Kidney tubule cell (primary cell): ENCODE results near the gene C11orf58.

Experiments
- DNase-seq: peaks from one replicate; pipeline ENCODE4 v3.0.0-alpha.2; 2018; ENCODE audit warnings: low spot score

Gene C11orf58

DNA sequence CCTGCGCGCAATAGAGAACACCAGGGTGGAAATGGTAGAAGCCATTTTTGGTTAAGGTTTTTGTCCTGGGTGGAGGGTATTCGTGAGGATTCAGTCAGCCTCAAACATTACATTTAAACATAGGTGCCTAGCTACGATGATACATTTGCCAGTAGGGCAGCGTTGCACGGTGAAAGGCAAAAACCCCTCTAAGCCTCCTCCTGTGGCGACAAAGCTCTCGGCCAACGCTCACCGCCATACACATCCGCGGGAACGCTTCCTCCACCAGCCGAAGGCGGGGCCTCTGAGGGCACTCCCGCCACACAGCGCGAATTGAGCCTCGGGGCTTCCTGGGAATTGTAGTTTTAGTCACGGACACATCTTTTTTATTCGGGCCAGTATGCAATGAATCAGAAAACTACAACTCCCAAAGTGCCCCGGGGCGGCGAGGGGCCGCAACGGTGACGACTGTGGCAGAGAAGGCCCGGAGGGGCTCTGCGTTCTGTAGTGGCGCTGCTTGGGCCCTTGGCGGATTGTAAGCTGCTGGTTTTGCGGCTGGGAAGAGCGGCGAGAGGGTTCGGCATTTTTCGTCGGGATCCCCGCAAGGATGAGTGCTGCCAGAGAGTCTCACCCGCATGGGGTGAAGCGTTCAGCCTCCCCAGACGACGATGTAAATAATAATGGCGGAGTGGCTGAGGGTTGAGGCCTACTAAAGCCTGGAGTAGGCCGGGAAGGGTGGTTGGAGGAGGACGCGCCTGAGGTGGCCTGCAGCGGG, at the start of gene C11orf58:
Gene C11orf58 (plus strand): TSS at position 455 of the 754 bp plus-strand sequence. CDS start 132 bp downstream, at position 587.
- DNase-seq = peak; percentile 97

- peak; percentile 61 for DNase-seq
Measured at GRCh38 chr11:16690086-16690485, 48.4 kb upstream of the C11orf58 start.

DNA sequence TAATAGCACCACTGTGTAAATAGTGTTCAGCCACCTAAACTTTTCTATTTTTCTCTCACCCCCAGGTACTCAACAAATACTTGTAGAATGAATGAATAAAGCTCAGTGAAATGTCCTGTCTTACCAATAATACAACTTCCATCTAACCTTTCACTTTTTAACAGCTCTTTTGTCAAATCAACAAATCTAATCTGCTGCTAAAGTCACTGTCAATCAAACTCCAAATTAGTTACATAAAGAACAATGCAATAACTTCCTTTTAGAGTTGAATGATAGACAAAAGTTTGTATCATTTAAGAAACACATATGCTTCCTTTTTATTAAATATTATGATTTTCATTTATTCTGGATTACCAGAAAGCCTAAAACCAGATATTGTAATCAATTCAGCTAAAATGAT, 34.7 kb upstream of the C11orf58 start:
- no peak for DNase-seq

DNA sequence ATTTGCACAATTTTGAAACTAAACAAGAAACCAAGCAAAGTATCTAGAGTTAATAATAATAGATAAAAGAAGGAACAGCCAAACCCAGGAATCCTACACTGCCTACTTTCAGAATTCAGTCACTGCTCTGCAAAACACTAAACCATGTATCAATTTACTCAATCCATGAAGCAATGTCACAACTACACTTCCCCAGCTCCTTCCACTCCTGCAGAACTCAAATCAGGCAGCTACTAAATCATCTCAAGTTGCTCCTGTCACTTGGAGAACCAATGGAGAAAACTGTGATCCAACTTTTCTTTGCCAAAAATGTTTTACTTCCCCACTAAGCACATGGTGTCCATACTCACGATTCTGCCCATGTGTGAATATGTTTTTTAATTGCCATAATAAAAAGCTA, 24.9 kb upstream of the C11orf58 start:
- DNase-seq = no peak

DNA sequence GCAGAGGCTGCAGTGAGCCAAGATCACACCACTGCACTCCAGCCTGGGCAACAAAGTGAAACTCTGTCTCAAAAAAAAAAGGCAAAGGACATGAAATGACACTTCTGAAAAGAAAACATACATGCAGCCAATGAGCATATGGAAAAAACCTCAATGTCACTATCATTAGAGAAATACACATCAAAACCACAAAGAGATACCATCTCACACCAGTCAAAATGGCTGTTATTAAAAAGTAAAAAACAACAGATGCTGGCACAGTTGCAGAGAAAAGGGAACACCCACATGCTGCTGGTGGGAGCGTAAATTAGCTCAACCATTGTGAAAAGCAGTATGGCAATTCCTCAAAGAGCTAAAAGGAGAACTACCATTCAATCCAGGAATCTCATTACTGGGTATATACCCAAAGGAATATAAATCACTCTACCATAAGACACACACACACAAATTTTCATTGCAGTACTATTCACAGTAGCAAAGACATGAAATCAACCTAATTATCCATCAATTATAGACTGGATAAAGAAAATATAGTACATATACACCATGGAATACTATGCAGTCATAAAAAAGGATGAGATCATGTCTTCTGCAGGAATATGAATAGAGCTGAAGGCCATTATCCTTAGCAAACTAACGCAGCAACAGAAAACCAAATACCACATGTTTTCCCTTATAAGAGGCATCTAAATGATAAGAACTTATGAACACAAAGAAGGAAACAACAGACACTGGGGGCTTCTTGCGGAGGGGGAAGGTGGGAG, 15.7 kb upstream of the C11orf58 start:
- DNase-seq = no peak

DNA sequence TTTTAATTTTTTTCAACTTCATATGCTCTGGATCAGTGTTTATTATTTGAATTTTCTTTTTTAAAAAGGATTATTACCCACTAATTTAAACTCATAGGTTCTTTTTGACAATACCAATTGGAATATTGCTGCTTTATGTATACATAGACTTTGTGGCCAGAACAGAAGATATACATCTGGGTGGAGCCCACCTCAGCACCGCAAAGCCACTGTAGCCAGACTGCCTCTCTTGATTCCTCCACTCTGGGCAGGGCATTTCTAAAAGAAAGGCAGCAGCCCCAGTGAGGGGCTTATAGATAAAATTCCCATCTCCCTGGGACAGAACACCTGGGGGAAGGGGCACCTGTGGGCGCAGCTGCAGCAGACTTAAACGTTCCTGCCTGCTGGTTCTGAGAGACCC, 10.6 kb upstream of the C11orf58 start:
- DNase-seq = no peak

- no peak for DNase-seq
Measured at GRCh38 chr11:16737818-16738192, 642 bp upstream of the C11orf58 start.

DNA sequence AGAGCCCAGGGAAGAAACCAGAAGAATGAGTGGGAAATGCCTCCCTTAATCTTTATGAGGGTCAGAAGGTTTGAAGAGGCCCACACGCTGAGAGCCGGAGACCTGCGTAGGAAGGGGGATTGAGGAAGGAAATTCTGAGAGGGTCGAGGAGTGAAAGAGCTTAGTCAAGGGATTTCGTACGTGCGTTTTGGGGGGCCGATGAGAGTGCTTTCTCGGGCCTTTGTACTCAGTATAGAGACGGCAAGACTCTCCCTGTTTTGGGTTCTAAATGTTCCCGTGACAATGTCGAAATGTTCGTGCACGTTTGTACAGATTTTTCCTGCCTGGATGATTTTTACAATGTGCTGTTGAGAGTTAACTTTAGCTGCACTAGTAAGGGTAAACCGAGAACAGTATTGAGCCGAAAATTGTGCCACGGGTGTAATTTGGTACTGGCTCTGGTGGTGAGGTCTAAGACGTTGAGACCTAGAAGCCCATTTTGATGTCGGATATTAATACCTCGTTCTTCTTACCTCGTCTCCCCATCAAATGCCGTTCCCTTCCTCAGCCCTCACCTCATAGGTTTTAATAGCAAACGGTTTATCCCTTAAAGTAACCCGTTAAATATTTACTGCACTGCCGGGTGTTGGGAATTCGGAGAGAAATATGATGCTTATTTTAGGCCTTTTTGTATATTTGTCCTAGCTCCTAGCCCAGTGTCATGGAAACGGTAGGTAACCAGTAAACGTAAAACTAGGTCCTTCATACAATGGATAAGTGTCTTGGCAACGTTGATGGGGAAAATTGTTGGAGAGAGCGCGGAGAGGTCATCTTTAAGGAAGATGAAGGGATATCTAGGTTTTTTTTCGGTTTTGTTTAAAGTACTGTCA, 734 bp downstream of the C11orf58 start:
- DNase-seq = peak; percentile 36

DNA sequence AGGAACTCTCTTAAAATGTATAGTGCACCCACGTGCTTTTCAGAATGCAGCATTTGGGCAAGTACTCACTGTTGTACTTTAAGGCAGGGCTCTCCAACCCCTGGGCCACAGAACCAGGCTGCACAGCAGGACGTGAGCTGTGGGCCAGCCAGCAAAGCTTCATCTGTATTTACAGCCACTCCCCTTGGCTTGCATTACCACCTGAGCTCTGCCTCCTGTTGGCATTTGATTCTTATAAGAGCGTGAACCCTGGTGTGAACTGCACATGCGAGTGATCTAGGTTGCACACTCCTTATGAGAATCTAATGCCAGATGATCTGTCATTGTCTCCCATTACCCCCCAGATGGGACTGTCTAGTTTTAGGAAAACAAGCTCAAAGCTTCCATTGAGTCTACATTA, 3.0 kb downstream of the C11orf58 start:
- DNase-seq = no peak

DNA sequence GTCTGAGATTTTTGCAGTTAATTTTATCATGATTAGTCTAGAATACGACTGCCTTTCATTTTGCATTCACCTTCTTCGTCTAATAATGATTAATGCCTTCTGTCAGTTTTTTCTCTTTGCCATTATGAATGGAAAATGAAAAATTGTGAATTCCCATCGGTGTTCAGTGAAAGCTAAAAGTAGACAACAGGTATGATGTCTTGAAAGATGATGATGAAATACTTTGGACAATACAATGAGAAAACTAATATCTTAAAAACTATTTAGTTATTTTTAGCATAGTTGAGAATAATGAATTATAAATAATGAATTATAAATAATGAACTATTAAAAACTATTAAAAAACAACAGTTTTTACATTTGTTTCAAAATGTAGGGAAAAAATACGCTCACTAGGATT, 5.0 kb downstream of the C11orf58 start:
- DNase-seq = no peak

- no peak for DNase-seq
Measured at GRCh38 chr11:16744128-16744725, 5.8 kb downstream of the C11orf58 start.

- no peak for DNase-seq
Measured at GRCh38 chr11:16745950-16746605, 7.6 kb downstream of the C11orf58 start.

DNA sequence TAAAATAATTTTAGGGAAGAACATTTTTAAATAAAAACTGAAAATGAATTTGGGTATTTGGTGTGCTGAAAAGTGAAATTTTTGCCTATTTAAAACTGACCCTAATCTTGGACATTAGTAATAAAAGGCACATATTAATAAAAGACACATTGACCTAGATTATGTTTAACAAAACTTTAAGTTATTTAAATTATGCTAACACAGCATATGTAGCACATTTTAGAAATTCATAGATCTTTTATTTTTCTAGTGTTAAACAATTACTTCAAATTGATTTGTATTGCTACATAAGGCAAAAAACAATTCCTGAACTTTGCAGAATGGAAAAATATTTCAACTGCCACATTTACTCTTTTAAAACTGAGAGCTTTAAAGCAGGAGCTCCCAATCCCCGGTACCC, 10.6 kb downstream of the C11orf58 start:
- no peak for DNase-seq

- DNase-seq = no peak
Measured at GRCh38 chr11:16749666-16750065, 11.2 kb downstream of the C11orf58 start.

GRCh38 chr11:16750417-16750816, 12.0 kb downstream of the C11orf58 start:
- DNase-seq = peak; percentile 26

- no peak for DNase-seq
Measured at GRCh38 chr11:16758382-16759024, 20.1 kb downstream of the C11orf58 start.

DNA sequence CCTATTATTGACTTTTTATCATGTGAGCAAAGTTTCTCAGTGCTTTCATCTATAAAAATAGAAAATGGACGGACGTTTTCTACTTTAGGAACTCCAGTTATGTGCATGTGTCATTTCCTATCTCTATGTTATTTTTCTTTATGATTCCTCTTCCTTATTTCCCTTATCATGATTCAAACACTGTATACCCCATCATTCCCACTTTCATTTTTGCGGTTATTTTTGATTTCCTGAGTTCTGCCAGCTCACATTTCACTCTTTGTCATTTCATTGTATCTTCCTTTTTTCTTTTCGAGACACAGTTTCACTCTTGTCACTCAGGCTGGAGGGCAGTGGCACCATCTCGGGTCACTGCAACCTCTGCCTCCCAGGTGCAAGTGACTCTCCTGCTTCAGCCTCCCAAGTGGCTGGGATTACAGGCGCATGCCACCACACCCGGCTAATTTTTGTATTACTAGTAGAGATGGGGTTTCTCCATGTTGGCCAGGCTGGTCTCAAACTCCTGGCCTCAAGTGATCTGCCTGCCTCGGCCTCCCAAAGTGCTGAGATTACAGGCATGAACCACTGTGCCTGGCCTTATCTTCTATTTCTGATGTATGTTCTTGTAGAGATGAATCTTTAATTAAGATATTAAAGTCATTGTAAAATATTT, 21.5 kb downstream of the C11orf58 start:
- no peak for DNase-seq

- no peak for DNase-seq
Measured at GRCh38 chr11:16763746-16764145, 25.3 kb downstream of the C11orf58 start.

- no peak for DNase-seq
Measured at GRCh38 chr11:16764888-16765287, 26.4 kb downstream of the C11orf58 start.

DNA sequence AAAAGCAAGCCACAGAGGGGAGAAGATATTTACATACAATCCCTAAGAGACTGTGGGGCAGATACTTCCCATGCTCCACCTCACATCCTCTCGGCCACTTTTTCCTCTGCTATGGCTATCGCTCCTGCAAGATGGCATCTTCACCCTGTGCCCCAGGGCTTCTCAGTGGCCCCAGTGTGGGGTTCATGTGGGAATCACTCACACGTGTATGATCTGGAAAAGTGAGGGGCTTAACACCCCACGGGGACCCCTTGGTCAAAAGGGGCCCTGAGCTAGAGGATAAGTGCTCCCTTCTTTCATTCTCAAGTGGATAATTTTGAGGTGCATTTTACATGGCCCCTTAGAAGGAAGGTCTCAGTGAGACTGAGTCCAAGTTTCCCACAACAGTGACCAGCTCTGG, 28.7 kb downstream of the C11orf58 start:
- DNase-seq = no peak

DNA sequence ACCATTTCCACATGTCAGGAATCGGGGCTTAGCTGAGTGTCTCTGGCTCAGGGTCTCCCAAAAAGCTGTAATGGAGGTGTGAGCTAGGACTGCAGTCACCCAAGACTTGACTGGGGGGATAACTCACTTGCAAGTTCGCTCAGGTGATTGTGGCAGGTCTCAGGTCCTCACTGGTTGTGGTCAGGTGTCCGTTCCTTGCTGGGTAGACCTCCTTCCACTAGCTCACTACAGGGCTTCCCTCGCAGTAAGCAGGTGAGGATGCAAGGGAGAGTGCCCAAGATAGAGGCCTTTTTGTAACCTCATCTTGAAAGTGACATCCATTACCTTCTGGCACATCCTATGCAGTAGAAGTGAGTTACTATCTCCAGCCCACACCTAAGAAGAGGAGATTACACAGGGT, 29.5 kb downstream of the C11orf58 start:
- no peak for DNase-seq
